ENCODE data around the gene POLR3H.
A peak's percentile ranks its signal among the peaks of the same experiment; 100 is the strongest.
"Not testable (repeated sequence)": the region's sequence is repeated elsewhere in the genome, so short reads cannot be mapped to it uniquely, and the experiment has no call there.

The POLR3H gene, protein sequence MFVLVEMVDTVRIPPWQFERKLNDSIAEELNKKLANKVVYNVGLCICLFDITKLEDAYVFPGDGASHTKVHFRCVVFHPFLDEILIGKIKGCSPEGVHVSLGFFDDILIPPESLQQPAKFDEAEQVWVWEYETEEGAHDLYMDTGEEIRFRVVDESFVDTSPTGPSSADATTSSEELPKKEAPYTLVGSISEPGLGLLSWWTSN

GRCh38 chr22:41543854-41544670, at the start of gene POLR3H:
TSS of gene POLR3H (minus strand) at chr22:41544470. CDS start at chr22:41544101, 369 bp downstream.
- H3K9ac ChIP-seq (ENCODE audit: low read depth, low read length): peak within 1 kb of the TSS; percentile 73
- H3K4me3 ChIP-seq (ENCODE audit: low read depth, low read length): peak within 1 kb of the TSS; percentile 87
- no peaks in the 10 kb centered on the region for H3K9me3 ChIP-seq (ENCODE audit: control insufficient read depth, insufficient read depth, low read length)

DNA sequence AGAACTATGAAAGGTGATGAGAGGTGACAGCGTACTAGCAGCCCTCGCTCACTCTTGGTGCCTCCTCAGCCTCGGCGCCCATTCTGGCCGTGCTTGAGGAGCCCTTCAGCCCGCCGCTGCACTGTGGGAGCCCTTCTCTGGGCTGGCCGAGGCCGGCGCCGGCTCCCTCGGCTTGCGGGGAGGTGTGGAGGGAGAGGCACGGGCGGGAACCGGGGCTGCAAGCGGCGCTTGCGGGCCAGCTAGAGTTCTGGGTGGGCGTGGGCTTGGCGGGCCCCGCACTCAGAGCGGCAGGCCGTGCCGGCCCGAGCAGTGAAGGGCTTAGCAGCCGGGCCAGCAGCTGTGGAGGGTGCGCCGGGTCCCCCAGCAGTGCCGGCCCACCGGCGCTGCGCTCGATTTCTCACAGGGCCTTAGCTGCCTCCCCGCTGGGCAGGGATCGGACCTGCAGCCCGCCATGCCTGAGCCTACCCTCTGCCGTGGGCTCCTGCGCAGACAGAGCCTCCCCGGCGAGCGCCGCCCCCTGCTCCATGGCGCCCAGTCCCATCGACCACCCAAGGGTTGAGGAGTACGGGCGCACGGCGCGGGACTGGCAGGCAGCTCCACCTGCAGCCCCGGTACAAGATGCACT, 49.2 kb upstream of the POLR3H start:
- not testable (repeated sequence) for H3K4me1 ChIP-seq (ENCODE audit: control insufficient read depth, insufficient read depth, low read length); H3K9ac ChIP-seq (ENCODE audit: low read depth, low read length); H3K36me3 ChIP-seq (ENCODE audit: control insufficient read depth, insufficient read depth, low read length); H3K9me3 ChIP-seq (ENCODE audit: control insufficient read depth, insufficient read depth, low read length); H3K27me3 ChIP-seq (ENCODE audit: control insufficient read depth, insufficient read depth, low read length); H3K4me3 ChIP-seq (ENCODE audit: low read depth, low read length)

More at GRCh38 chr22:41543854-41544670, at the start of gene POLR3H:
- Histone ChIP-seq H3K27me3 (ENCODE audit: control insufficient read depth, insufficient read depth, low read length) (peaks cover 2% of the 10 kb centered on the region), H3K4me1 (ENCODE audit: control insufficient read depth, insufficient read depth, low read length) (peaks cover 8% of the 10 kb centered on the region), H3K36me3 (ENCODE audit: control insufficient read depth, insufficient read depth, low read length) (peaks cover 7% of the 10 kb centered on the region)

DNA sequence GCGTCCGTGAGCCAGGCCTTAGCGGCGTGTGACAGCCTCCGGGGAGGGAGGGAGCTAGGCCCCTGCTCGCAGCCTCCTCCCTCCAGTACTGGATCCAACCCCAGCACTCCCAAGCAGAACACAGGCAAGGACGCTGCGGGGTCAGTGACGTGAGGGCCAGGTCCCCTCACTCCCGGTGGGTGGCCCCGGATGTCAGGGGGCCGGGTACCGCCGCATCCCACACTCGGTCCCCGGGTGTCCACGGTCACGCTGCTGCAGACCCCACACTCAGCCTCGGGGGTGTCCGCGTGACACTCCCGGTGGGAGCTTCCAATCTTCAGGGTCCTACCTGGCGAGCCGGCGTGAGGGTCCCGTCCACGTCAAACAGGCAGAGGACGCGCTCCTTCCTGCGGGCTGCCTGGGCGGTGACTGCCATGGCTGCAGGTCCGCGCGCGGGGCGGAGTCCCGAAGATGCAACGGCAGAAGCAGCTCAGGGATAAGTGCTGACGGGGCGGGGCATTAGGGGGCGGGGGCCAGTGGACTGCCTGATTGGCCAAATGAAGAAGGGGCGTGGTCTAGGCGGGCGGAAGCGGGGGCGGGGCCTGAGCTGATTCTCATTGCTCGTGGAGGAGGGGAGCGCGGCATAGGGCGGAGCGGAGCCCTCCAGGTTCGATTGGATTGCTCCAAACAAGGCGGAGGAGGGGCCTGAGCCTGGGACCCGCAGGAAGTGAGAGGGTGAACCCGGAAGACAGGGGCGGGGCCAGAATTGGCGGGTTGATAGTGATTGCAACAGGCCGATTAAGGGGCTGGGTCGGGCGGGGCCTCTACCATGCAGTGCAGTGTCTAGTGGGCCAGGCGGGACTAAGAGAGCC, 45.3 kb upstream of the POLR3H start, which contains the start of gene PMM1:
Gene PMM1 (minus strand): TSS at position 450 of the 851 bp plus-strand sequence. CDS start 35 bp downstream, at position 415.
- peak within 1 kb of the TSS; percentile 73 for H3K9ac ChIP-seq (ENCODE audit: low read depth, low read length)
- no peaks in the 10 kb centered on the region for H3K27me3 ChIP-seq (ENCODE audit: control insufficient read depth, insufficient read depth, low read length)
- peak within 1 kb of the TSS; percentile 91 for H3K4me3 ChIP-seq (ENCODE audit: low read depth, low read length)
- no peaks in the 10 kb centered on the region for H3K4me1 ChIP-seq (ENCODE audit: control insufficient read depth, insufficient read depth, low read length)
- H3K36me3 ChIP-seq (ENCODE audit: control insufficient read depth, insufficient read depth, low read length): no peaks in the 10 kb centered on the region
- no peaks in the 10 kb centered on the region for H3K9me3 ChIP-seq (ENCODE audit: control insufficient read depth, insufficient read depth, low read length)

GRCh38 chr22:41587347-41587723, 43.1 kb upstream of the POLR3H start:
- no peak overlapping the region for H3K9ac ChIP-seq (ENCODE audit: low read depth, low read length)
- H3K4me3 ChIP-seq (ENCODE audit: low read depth, low read length): no peak overlapping the region
- H3K27me3 ChIP-seq (ENCODE audit: control insufficient read depth, insufficient read depth, low read length): no peaks in the 10 kb centered on the region
- H3K9me3 ChIP-seq (ENCODE audit: control insufficient read depth, insufficient read depth, low read length): no peaks in the 10 kb centered on the region
- H3K36me3 ChIP-seq (ENCODE audit: control insufficient read depth, insufficient read depth, low read length): no peaks in the 10 kb centered on the region
- H3K4me1 ChIP-seq (ENCODE audit: control insufficient read depth, insufficient read depth, low read length): no peaks in the 10 kb centered on the region

- Histone ChIP-seq H3K27me3 (ENCODE audit: control insufficient read depth, insufficient read depth, low read length) (no peaks in the 10 kb centered on the region), H3K9me3 (ENCODE audit: control insufficient read depth, insufficient read depth, low read length) (no peaks in the 10 kb centered on the region), H3K36me3 (ENCODE audit: control insufficient read depth, insufficient read depth, low read length) (no peaks in the 10 kb centered on the region), H3K4me3 (ENCODE audit: low read depth, low read length) (no peak overlapping the region), H3K9ac (ENCODE audit: low read depth, low read length) (no peak overlapping the region), H3K4me1 (ENCODE audit: control insufficient read depth, insufficient read depth, low read length) (no peaks in the 10 kb centered on the region)
These were observed 41.6 kb upstream of the POLR3H start for GRCh38 chr22:41585898-41586297.

GRCh38 chr22:41584881-41585280, 40.6 kb upstream of the POLR3H start:
- Histone ChIP-seq H3K4me3 (ENCODE audit: low read depth, low read length) (no peak overlapping the region), H3K36me3 (ENCODE audit: control insufficient read depth, insufficient read depth, low read length) (peaks cover 2% of the 10 kb centered on the region), H3K9ac (ENCODE audit: low read depth, low read length) (no peak overlapping the region), H3K9me3 (ENCODE audit: control insufficient read depth, insufficient read depth, low read length) (no peaks in the 10 kb centered on the region), H3K27me3 (ENCODE audit: control insufficient read depth, insufficient read depth, low read length) (no peaks in the 10 kb centered on the region), H3K4me1 (ENCODE audit: control insufficient read depth, insufficient read depth, low read length) (no peaks in the 10 kb centered on the region)

DNA sequence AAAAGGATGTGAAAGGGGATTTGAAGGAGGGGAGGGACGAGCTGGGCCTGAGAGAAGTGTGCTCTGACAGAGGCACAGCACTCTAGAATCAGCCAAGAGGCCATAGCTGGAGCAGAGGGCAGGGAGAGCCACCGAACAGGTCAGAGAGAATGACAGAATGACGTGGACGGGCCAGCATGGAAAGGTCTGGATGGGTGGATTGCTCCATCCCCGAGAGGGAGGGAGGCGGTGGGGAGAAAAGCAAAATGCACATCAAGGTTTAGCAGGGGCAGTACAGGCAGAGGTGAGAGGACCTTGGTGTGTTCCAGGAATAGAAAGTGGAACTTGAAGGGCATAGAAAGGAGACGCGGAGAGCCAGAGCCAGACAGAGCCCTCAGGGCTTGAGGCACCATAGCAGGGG, 38.4 kb upstream of the POLR3H start:
- Histone ChIP-seq H3K9ac (ENCODE audit: low read depth, low read length) (no peak overlapping the region), H3K36me3 (ENCODE audit: control insufficient read depth, insufficient read depth, low read length) (peaks cover 4% of the 10 kb centered on the region)

GRCh38 chr22:41579997-41580355, 35.7 kb upstream of the POLR3H start:
- Histone ChIP-seq H3K4me1 (ENCODE audit: control insufficient read depth, insufficient read depth, low read length) (no peaks in the 10 kb centered on the region), H3K36me3 (ENCODE audit: control insufficient read depth, insufficient read depth, low read length) (peaks cover 4% of the 10 kb centered on the region)

More for the DNA sequence above, 38.4 kb upstream of the POLR3H start:
- Histone ChIP-seq H3K9me3 (ENCODE audit: control insufficient read depth, insufficient read depth, low read length) (no peaks in the 10 kb centered on the region), H3K27me3 (ENCODE audit: control insufficient read depth, insufficient read depth, low read length) (no peaks in the 10 kb centered on the region), H3K4me3 (ENCODE audit: low read depth, low read length) (no peak overlapping the region), H3K4me1 (ENCODE audit: control insufficient read depth, insufficient read depth, low read length) (no peaks in the 10 kb centered on the region)

GRCh38 chr22:41579297-41579996, 35.2 kb upstream of the POLR3H start:
- no peaks in the 10 kb centered on the region for H3K9me3 ChIP-seq (ENCODE audit: control insufficient read depth, insufficient read depth, low read length)
- no peaks in the 10 kb centered on the region for H3K27me3 ChIP-seq (ENCODE audit: control insufficient read depth, insufficient read depth, low read length)
- H3K4me1 ChIP-seq (ENCODE audit: control insufficient read depth, insufficient read depth, low read length): no peaks in the 10 kb centered on the region
- peaks cover 4% of the 10 kb centered on the region for H3K36me3 ChIP-seq (ENCODE audit: control insufficient read depth, insufficient read depth, low read length)
- no peak overlapping the region for H3K9ac ChIP-seq (ENCODE audit: low read depth, low read length)
- no peak overlapping the region for H3K4me3 ChIP-seq (ENCODE audit: low read depth, low read length)

More at GRCh38 chr22:41579997-41580355, 35.7 kb upstream of the POLR3H start:
- Histone ChIP-seq H3K27me3 (ENCODE audit: control insufficient read depth, insufficient read depth, low read length) (no peaks in the 10 kb centered on the region), H3K9ac (ENCODE audit: low read depth, low read length) (no peak overlapping the region), H3K4me3 (ENCODE audit: low read depth, low read length) (no peak overlapping the region), H3K9me3 (ENCODE audit: control insufficient read depth, insufficient read depth, low read length) (no peaks in the 10 kb centered on the region)

DNA sequence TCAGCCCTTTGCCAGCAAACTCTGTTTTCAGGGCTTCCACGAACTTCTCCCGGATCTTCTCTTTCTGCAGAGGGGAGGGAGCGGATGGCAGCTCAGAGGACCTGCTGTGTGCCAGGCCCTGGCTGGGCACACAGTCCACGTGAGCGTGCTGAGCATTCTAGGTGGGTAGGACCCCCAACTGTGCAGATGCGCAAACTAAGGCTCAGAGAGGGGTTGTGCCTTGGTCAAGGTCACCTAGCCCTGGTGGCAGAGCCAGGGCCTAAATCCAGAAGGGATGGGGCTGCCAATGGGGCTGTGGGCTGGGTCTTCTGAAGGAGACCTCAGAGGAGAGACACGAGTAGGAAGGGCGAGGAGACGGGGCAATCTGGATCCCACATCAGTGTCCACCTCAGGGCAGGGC, 34.5 kb upstream of the POLR3H start:
- Histone ChIP-seq H3K36me3 (ENCODE audit: control insufficient read depth, insufficient read depth, low read length) (peaks cover 4% of the 10 kb centered on the region), H3K9me3 (ENCODE audit: control insufficient read depth, insufficient read depth, low read length) (no peaks in the 10 kb centered on the region), H3K4me1 (ENCODE audit: control insufficient read depth, insufficient read depth, low read length) (no peaks in the 10 kb centered on the region), H3K9ac (ENCODE audit: low read depth, low read length) (no peak overlapping the region), H3K4me3 (ENCODE audit: low read depth, low read length) (no peak overlapping the region), H3K27me3 (ENCODE audit: control insufficient read depth, insufficient read depth, low read length) (no peaks in the 10 kb centered on the region)

DNA sequence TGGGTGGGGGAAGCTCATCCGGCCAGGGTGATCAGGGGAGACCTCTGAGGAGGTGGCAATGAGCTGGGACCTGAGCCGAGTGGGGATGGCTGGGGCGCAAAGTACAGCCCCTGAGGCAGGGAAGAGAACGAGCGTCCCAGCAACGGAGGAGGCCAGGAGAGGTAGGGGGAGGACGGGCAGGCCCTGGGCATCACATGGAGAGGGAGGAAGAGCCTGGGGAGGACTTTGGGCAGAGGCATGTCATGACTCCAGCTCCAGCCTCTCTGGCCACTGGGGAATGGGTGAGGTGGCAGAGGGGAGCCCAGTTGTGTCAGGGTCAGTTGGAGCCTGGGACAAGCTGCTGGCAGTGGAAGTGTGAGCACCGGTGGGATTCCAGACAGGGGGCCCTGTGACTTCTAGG, 33.8 kb upstream of the POLR3H start:
- H3K9me3 ChIP-seq (ENCODE audit: control insufficient read depth, insufficient read depth, low read length): no peaks in the 10 kb centered on the region
- H3K36me3 ChIP-seq (ENCODE audit: control insufficient read depth, insufficient read depth, low read length): peaks cover 4% of the 10 kb centered on the region
- no peaks in the 10 kb centered on the region for H3K27me3 ChIP-seq (ENCODE audit: control insufficient read depth, insufficient read depth, low read length)
- H3K4me3 ChIP-seq (ENCODE audit: low read depth, low read length): no peak overlapping the region
- H3K9ac ChIP-seq (ENCODE audit: low read depth, low read length): no peak overlapping the region
- no peaks in the 10 kb centered on the region for H3K4me1 ChIP-seq (ENCODE audit: control insufficient read depth, insufficient read depth, low read length)

Measured in iPS-15b (cell line).